Mesendoderm (in vitro differentiated cells): Measurements from ENCODE around the gene TM9SF2.
"Not testable (repeated sequence)": the region's sequence is repeated elsewhere in the genome, so short reads cannot be mapped to it uniquely, and the experiment has no call there.

Experiments
- DNase-seq: peaks from one replicate; pipeline ENCODE4 v3.0.0; 2013
- H2AK5ac ChIP-seq: 2 replicates; pipeline ENCODE4 v1.6.1; 2013; ENCODE audit warnings: low read length, inconsistent platforms
- H2BK120ac ChIP-seq: 2 replicates; pipeline ENCODE4 v1.6.1; 2013; ENCODE audit warnings: low read depth, mild to moderate bottlenecking, low read length, moderate library complexity, mixed read lengths
- H2BK15ac ChIP-seq: replicated peaks from 2 replicates; pipeline ENCODE4 v1.6.1; 2013; ENCODE audit warnings: low read depth, mild to moderate bottlenecking, moderate library complexity
- H2BK5ac ChIP-seq: 2 replicates; pipeline ENCODE4 v1.6.1; 2013; ENCODE audit warnings: low read length, inconsistent platforms
- H3K18ac ChIP-seq: 2 replicates; pipeline ENCODE4 v1.6.1; 2013; ENCODE audit warnings: mild to moderate bottlenecking, low read length, mixed read lengths
- H3K23ac ChIP-seq: one replicate; pipeline ENCODE4 v1.6.1; 2013; ENCODE audit warnings: low read length
- H3K27ac ChIP-seq: 2 replicates; pipeline ENCODE4 v1.5.1; 2013; ENCODE audit warnings: low read depth, mild to moderate bottlenecking, inconsistent platforms, low read length, moderate library complexity
- H3K27me3 ChIP-seq: 2 replicates; pipeline ENCODE4 v1.6.1; 2013; ENCODE audit warnings: low read length, control low read depth, mild to moderate bottlenecking, inconsistent platforms; ENCODE audit not compliant: insufficient read depth, poor library complexity
- H3K36me3 ChIP-seq: 2 replicates; pipeline ENCODE4 v1.6.1; 2013; ENCODE audit warnings: low read length, inconsistent platforms; ENCODE audit not compliant: control insufficient read depth, insufficient read depth
- H3K4ac ChIP-seq: one replicate; pipeline ENCODE4 v1.6.1; 2013; ENCODE audit warnings: low read depth, mild to moderate bottlenecking, low read length, moderate library complexity
- H3K4me1 ChIP-seq: 2 replicates; pipeline ENCODE4 v1.6.1; 2013; ENCODE audit warnings: low read depth, low read length, inconsistent platforms; ENCODE audit not compliant: control insufficient read depth
- H3K4me2 ChIP-seq: 2 replicates; pipeline ENCODE4 v1.6.1; 2013; ENCODE audit warnings: low read length
- H3K4me3 ChIP-seq: 2 replicates; pipeline ENCODE4 v1.5.1; 2013; ENCODE audit warnings: mild to moderate bottlenecking, low read length
- H3K56ac ChIP-seq: one replicate; pipeline ENCODE4 v1.6.1; 2013; ENCODE audit warnings: low read length
- H3K79me1 ChIP-seq: 2 replicates; pipeline ENCODE4 v1.6.1; 2013; ENCODE audit warnings: low read length, inconsistent platforms
- H3K79me2 ChIP-seq: 2 replicates; pipeline ENCODE4 v1.6.1; 2013; ENCODE audit warnings: mild to moderate bottlenecking, low read length; ENCODE audit not compliant: control insufficient read depth, insufficient read depth
- H3K9ac ChIP-seq: 2 replicates; pipeline ENCODE4 v1.6.1; 2013; ENCODE audit warnings: low read length, inconsistent platforms
- H4K5ac ChIP-seq: one replicate; pipeline ENCODE4 v1.6.1; 2013; ENCODE audit warnings: low read length
- H4K8ac ChIP-seq: one replicate; pipeline ENCODE4 v1.6.1; 2013; ENCODE audit warnings: low read depth, mild to moderate bottlenecking, control low read depth, low read length, moderate library complexity
- WGBS: extraction: QIAGEN DNeasy Blood & Tissue Kit; methylation state at CpG from one replicate; pipeline ENCODE4 v1.1.7; 2013; ENCODE audit warnings: low lambda C conversion rate, missing lambda C conversion rate; ENCODE audit not compliant: insufficient coverage; ENCODE audit errors: extremely low coverage; 5-methylcytosine and 5-hydroxymethylcytosine counted together

TM9SF2 gene

DNA sequence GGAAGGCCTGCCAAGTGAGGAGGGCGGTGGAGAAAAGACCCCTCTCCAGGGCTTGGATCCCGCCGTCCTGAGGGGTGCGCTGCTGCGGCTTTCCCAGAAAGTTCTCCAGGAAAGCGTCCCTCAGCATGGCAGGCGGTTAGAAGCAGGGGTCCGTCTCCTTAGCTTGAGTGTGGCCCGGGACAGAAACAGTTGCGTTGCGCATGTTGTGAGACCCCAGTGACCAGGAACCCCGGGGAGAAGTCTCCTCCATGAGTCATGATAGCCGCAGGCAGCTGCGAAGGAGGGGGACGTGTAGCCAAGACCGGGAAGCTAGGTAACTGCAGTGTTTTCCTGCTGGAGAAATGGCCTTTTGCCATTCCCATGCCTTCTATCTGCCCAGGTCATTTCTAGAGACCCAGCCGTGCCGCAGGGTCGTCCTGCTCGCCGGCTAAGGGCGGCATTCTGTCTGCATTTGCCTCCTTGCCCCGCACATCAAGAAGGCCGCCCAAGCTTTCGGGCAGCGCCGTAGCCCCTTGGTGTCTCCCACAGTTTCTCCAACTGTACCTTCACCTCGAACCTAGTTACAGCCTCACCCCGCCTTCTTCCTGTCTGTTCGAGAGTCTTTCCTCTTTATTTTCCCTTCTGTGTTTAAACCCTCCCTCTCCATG is 64.3 kb downstream of the TM9SF2 start:
- no peak overlapping the region for H3K23ac ChIP-seq
- no peak overlapping the region for H2AK5ac ChIP-seq
- H3K4ac ChIP-seq: no peak overlapping the region
- H4K8ac ChIP-seq: no peak overlapping the region
- H2BK120ac ChIP-seq: no peak overlapping the region
- no peak overlapping the region for H4K5ac ChIP-seq
- peak; percentile 45 for DNase-seq
- H3K79me2 ChIP-seq: no peaks in the 10 kb centered on the region
- H3K56ac ChIP-seq: no peak overlapping the region
- H3K9ac ChIP-seq: no peak overlapping the region
- no peaks in the 10 kb centered on the region for H3K36me3 ChIP-seq
- no peak overlapping the region for H2BK5ac ChIP-seq
- H3K79me1 ChIP-seq: no peaks in the 10 kb centered on the region
- H3K4me2 ChIP-seq: no peak overlapping the region
- WGBS: no CpG with 5 or more reads among the region's 30 CpGs
- no peaks in the 10 kb centered on the region for H3K27me3 ChIP-seq
- H3K18ac ChIP-seq: no peak overlapping the region
- H2BK15ac ChIP-seq: no peak overlapping the region
- no peak overlapping the region for H3K4me3 ChIP-seq
- H3K27ac ChIP-seq: peak overlapping the region; percentile 21
- H3K4me1 ChIP-seq: no peaks in the 10 kb centered on the region

DNA sequence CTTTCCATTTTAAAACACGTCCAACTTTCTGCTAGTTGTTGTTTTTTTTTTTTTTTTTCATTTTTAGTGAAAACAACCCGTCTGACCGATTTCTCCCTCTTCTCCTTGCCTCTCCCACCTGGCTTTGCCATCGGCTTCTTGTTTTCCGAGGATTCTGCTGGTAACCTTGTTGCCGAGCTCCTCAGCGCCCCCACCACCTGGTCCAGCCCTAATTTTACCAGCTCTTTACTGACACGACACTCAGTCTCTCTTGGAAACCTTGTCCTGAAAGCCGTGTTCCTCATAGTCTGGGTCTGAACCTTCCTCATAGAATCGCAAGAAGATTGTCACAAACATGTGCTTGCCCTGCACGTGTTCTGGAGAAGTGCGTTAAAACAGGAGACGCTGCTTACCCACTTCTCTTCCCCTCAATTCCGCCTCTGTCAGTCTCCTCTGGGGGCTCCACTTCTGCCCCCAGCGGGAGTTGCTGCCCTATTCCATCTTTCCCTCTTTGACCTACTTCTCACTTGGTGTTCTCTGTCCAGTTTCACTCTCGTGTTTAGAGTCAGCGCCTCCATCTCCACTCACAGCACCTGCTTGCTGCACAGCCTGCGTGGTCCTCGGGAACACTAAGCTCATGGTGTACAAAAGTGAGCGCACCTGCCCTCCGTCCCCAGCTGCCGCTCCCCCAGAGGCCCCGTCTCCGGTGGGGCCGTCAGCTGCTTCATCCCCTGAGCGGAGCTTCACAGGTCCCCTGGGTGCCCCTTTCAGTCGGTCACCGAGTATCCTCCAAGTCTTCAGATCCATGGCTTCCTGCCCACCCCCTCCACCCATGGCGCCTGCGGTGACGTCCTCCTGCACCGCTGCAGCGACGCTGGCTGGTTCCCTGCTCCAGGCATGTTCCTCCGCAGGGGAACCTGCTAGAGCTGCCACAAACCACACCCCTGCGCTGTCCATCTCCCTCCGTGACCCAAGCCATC is 65.1 kb downstream of the TM9SF2 start:
- Histone ChIP-seq H3K36me3 (no peaks in the 10 kb centered on the region), H4K5ac (no peak overlapping the region), H3K56ac (no peak overlapping the region), H3K4ac (no peak overlapping the region), H3K4me2 (no peak overlapping the region), H3K4me1 (no peaks in the 10 kb centered on the region), H3K18ac (no peak overlapping the region), H3K79me1 (no peaks in the 10 kb centered on the region), H3K27me3 (no peaks in the 10 kb centered on the region), H3K27ac (no peak overlapping the region), H2BK120ac (no peak overlapping the region), H3K4me3 (no peak overlapping the region), H3K23ac (no peak overlapping the region), H2BK15ac (no peak overlapping the region), H2BK5ac (no peak overlapping the region), H3K9ac (no peak overlapping the region), H4K8ac (no peak overlapping the region), H3K79me2 (no peaks in the 10 kb centered on the region), H2AK5ac (no peak overlapping the region)
- DNase-seq: no peak
- WGBS: no CpG with 5 or more reads among the region's 37 CpGs

DNA sequence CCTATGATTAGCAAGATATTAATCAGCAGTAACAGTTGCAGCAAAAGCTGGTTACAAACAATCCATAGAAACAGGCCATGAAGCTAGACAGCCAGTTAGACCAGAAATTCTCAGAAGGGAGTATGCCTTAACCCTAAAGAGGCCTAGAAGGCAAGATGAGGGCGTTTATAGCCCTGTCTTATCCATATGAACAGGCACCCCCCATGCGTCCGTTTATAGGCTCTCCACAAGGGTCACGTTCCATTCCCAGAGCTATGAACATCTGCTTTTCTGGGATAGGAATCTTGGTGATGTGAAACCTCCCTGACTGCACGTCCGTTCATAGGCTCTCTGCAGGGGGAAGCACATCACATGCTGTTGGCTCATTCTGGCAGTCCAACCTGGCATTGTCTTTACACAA is 67.6 kb downstream of the TM9SF2 start:
- H4K5ac ChIP-seq, H3K27ac ChIP-seq, H3K23ac ChIP-seq, H2AK5ac ChIP-seq, H3K4ac ChIP-seq, DNase-seq, H3K4me2 ChIP-seq, H4K8ac ChIP-seq, H3K4me1 ChIP-seq, H3K18ac ChIP-seq, H3K36me3 ChIP-seq, H3K56ac ChIP-seq, H3K79me2 ChIP-seq, H2BK120ac ChIP-seq, H3K79me1 ChIP-seq, H3K27me3 ChIP-seq, H2BK15ac ChIP-seq, H3K9ac ChIP-seq, H3K4me3 ChIP-seq, H2BK5ac ChIP-seq: not testable (repeated sequence)
- no CpG with 5 or more reads among the region's 6 CpGs for WGBS

DNA sequence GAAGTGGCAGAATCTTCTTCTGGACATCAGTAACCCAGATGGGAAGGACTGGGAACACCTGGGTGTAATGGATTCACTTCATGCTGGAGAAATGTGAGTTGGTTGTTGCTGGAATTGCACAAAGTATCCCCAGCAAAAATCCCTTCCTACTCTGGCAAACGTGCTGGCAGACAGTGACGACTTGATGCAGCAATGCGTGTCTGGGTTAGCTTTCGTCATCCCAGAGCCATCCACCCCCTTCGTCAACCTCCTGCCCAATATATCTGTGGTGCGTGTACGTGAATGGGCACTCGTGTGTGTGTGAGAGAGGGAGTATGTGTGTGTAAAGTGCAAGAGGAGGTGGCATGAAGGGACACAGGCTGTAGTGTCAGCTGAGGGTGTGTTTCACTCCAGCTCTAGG is 70.9 kb downstream of the TM9SF2 start:
- Histone ChIP-seq H3K4me3 (no peak overlapping the region), H3K27ac (no peak overlapping the region), H2BK5ac (no peak overlapping the region), H2BK15ac (no peak overlapping the region), H3K27me3 (no peaks in the 10 kb centered on the region), H3K23ac (no peak overlapping the region), H3K79me1 (no peaks in the 10 kb centered on the region), H3K79me2 (no peaks in the 10 kb centered on the region), H4K5ac (no peak overlapping the region), H2BK120ac (no peak overlapping the region), H3K56ac (no peak overlapping the region), H2AK5ac (no peak overlapping the region), H3K9ac (no peak overlapping the region), H3K4me1 (no peaks in the 10 kb centered on the region), H3K36me3 (no peaks in the 10 kb centered on the region), H3K18ac (no peak overlapping the region), H4K8ac (no peak overlapping the region), H3K4ac (no peak overlapping the region), H3K4me2 (no peak overlapping the region)
- DNase-seq: no peak
- WGBS: no CpG with 5 or more reads among the region's 8 CpGs

DNA sequence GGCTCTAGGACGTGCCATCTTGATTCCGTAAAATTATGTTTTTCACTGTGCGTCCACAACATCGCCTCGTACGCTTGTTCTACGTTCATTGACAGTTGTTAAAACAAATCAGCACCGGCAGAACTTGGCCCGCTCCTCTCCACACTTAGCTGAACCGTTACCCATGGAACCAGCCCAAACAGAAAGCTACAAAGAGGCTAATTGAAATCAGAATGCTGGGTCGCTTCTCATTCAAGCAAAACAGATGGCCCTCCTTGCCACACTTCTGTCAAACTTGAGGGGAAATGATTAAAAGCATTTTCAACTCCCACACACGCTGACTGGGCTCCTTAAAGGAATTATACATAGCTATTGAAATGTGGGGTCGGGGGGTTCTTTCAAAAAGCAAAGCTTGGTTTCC is 71.6 kb downstream of the TM9SF2 start:
- H3K79me2 ChIP-seq: no peaks in the 10 kb centered on the region

More for the DNA sequence above, 71.6 kb downstream of the TM9SF2 start:
- no CpG with 5 or more reads among the region's 13 CpGs for WGBS
- no peak overlapping the region for H2BK120ac ChIP-seq
- no peaks in the 10 kb centered on the region for H3K4me1 ChIP-seq
- no peak overlapping the region for H2BK15ac ChIP-seq
- H2BK5ac ChIP-seq: no peak overlapping the region
- no peaks in the 10 kb centered on the region for H3K27me3 ChIP-seq
- H3K79me1 ChIP-seq: no peaks in the 10 kb centered on the region
- no peak for DNase-seq
- no peak overlapping the region for H3K23ac ChIP-seq
- no peak overlapping the region for H2AK5ac ChIP-seq
- no peak overlapping the region for H4K5ac ChIP-seq
- H4K8ac ChIP-seq: no peak overlapping the region
- no peak overlapping the region for H3K4me3 ChIP-seq
- H3K9ac ChIP-seq: no peak overlapping the region
- no peak overlapping the region for H3K4ac ChIP-seq
- H3K36me3 ChIP-seq: no peaks in the 10 kb centered on the region
- no peak overlapping the region for H3K18ac ChIP-seq
- no peak overlapping the region for H3K27ac ChIP-seq
- H3K4me2 ChIP-seq: no peak overlapping the region
- H3K56ac ChIP-seq: no peak overlapping the region
